GM21786 (cell line): ENCODE results near the gene FOXP1.
A peak's percentile ranks its signal among the peaks of the same experiment; 100 is the strongest.
"Not testable (repeated sequence)": the region's sequence is repeated elsewhere in the genome, so short reads cannot be mapped to it uniquely, and the experiment has no call there.

Source experiments
- ATAC-seq: cut with Tn5 transposase; IDR thresholded peaks from one replicate; pipeline ENCODE4 v1.9.1; 2021; ENCODE audit not compliant: unreplicated experiment

Gene FOXP1

GRCh38 chr3:71532639-71533395, 50.7 kb downstream of the FOXP1 start:
- no peak for ATAC-seq

- ATAC-seq, result no peak
Measured at GRCh38 chr3:71530903-71531530, 52.5 kb downstream of the FOXP1 start.

GRCh38 chr3:71528816-71529215, 54.7 kb downstream of the FOXP1 start:
- peak; percentile 69 for ATAC-seq

- not testable (repeated sequence) for ATAC-seq
Measured at GRCh38 chr3:71526448-71526847, 57.1 kb downstream of the FOXP1 start.

GRCh38 chr3:71525391-71525790, 58.1 kb downstream of the FOXP1 start:
- ATAC-seq, result no peak

GRCh38 chr3:71524672-71525071, 58.9 kb downstream of the FOXP1 start:
- no peak for ATAC-seq

- ATAC-seq, result no peak
Measured at GRCh38 chr3:71523628-71524027, 59.9 kb downstream of the FOXP1 start.

GRCh38 chr3:71521940-71522876, 61.3 kb downstream of the FOXP1 start:
- no peak for ATAC-seq

- no peak for ATAC-seq
Measured at GRCh38 chr3:71521021-71521352, 62.5 kb downstream of the FOXP1 start.

GRCh38 chr3:71520161-71521020, 63.1 kb downstream of the FOXP1 start:
- no peak for ATAC-seq

GRCh38 chr3:71518089-71518488, 65.4 kb downstream of the FOXP1 start:
- no peak for ATAC-seq

- no peak for ATAC-seq
Measured at GRCh38 chr3:71517271-71517791, 66.2 kb downstream of the FOXP1 start.

GRCh38 chr3:71515636-71516365, 67.7 kb downstream of the FOXP1 start:
- no peak for ATAC-seq

GRCh38 chr3:71514621-71515020, 68.9 kb downstream of the FOXP1 start:
- no peak for ATAC-seq

- no peak for ATAC-seq
Measured at GRCh38 chr3:71513515-71513914, 70.0 kb downstream of the FOXP1 start.

GRCh38 chr3:71513081-71513480, 70.4 kb downstream of the FOXP1 start:
- ATAC-seq, result no peak

- no peak for ATAC-seq
Measured at GRCh38 chr3:71512544-71512943, 71.0 kb downstream of the FOXP1 start.

- peak; percentile 76 for ATAC-seq
Measured at GRCh38 chr3:71512000-71512399, 71.5 kb downstream of the FOXP1 start.

GRCh38 chr3:71511446-71511845, 72.1 kb downstream of the FOXP1 start:
- no peak for ATAC-seq

GRCh38 chr3:71511037-71511436, 72.5 kb downstream of the FOXP1 start:
- ATAC-seq, result no peak
